GM23248 (cell line): ENCODE data around the gene HACL1. TPM values are rescaled to one million over a fixed set of nuclear protein-coding genes. Genes with fewer than 3 reads are reported as not detected.

Experiments
- DNase-seq: peaks from one replicate; pipeline ENCODE4 v3.0.0-alpha.2; 2015
- H2AFZ ChIP-seq: fragments of 200-600 bp; sonication (generic); 2 replicates; pipeline ENCODE4 v1.6.1; 2016; ENCODE audit warnings: antibody characterized with exemption
- H3F3A ChIP-seq: fragments of 200-600 bp; sonication (generic); 2 replicates; pipeline ENCODE4 v1.6.1; 2016; ENCODE audit warnings: mild to moderate bottlenecking, antibody characterized with exemption, mixed run types; ENCODE audit not compliant: insufficient read depth
- H3K27ac ChIP-seq: fragments of 200-600 bp; sonication (generic); 2 replicates; pipeline ENCODE4 v1.5.1; 2016; ENCODE audit warnings: mild to moderate bottlenecking
- H3K27me3 ChIP-seq: fragments of 200-600 bp; sonication (generic); replicated peaks from 2 replicates; pipeline ENCODE4 v1.6.1; 2016; ENCODE audit warnings: mild to moderate bottlenecking; ENCODE audit not compliant: insufficient read depth
- H3K36me3 ChIP-seq: fragments of 200-600 bp; sonication (generic); 2 replicates; pipeline ENCODE4 v1.6.1; 2016; ENCODE audit warnings: low read depth, mild to moderate bottlenecking
- H3K4me1 ChIP-seq: fragments of 200-600 bp; sonication (generic); 2 replicates; pipeline ENCODE4 v1.6.1; 2016; ENCODE audit warnings: mild to moderate bottlenecking; ENCODE audit not compliant: insufficient read depth
- H3K4me2 ChIP-seq: fragments of 200-600 bp; sonication (generic); one replicate; pipeline ENCODE4 v1.6.1; 2016; ENCODE audit warnings: mild to moderate bottlenecking; ENCODE audit not compliant: unreplicated experiment
- H3K4me3 ChIP-seq: fragments of 200-600 bp; sonication (generic); 2 replicates; pipeline ENCODE4 v1.5.1; 2016; ENCODE audit warnings: mild to moderate bottlenecking
- H3K79me2 ChIP-seq: fragments of 200-600 bp; sonication (generic); 2 replicates; pipeline ENCODE4 v1.6.1; 2016; ENCODE audit warnings: mild to moderate bottlenecking; ENCODE audit not compliant: insufficient read depth
- H3K9ac ChIP-seq: fragments of 200-600 bp; sonication (generic); 2 replicates; pipeline ENCODE4 v1.6.1; 2016; ENCODE audit warnings: mild to moderate bottlenecking
- H3K9me2 ChIP-seq: fragments of 200-600 bp; sonication (generic); 2 replicates; pipeline ENCODE4 v1.6.1; 2016; ENCODE audit warnings: mixed run types, mild to moderate bottlenecking, moderate library complexity; ENCODE audit not compliant: insufficient read depth
- H3K9me3 ChIP-seq: fragments of 200-600 bp; sonication (generic); one replicate; pipeline ENCODE4 v1.6.1; 2017; ENCODE audit warnings: low read depth
- H4K20me1 ChIP-seq: fragments of 200-600 bp; sonication (generic); 2 replicates; pipeline ENCODE4 v1.6.0; 2016; ENCODE audit not compliant: insufficient read depth
- EZH2 ChIP-seq: fragments of 200-600 bp; sonication (generic); IDR thresholded peaks from 2 replicates; pipeline ENCODE4 v1.6.1; 2018; ENCODE audit warnings: antibody characterized with exemption, mild to moderate bottlenecking; ENCODE audit not compliant: insufficient read depth, poor library complexity, severe bottlenecking
- EZH2phosphoT487 ChIP-seq: fragments of 200-600 bp; sonication (generic); IDR thresholded peaks from 2 replicates; pipeline ENCODE4 v1.6.1; 2018; ENCODE audit warnings: antibody characterized with exemption, moderate library complexity, mild to moderate bottlenecking, low read depth; ENCODE audit not compliant: insufficient read depth
- WGBS, 2 experiments: methylation state at CpG; one replicate each; pipeline ENCODE4 v1.1.6; 2015 to 2017; ENCODE audit warnings: low lambda C conversion rate in 2 of 2, low coverage in 1 of 2; ENCODE audit errors: missing lambda C conversion rate in 2 of 2; 5-methylcytosine and 5-hydroxymethylcytosine counted together
- in situ Hi-C: fragments of 300-500 bp; cut with MboI; formaldehyde crosslinking; loops from 2 replicates; pipeline ENCODE4 v1.15.0; 2020
- polyA plus RNA-seq: library from polyadenylated mRNA; unstranded; fragments of >200 nt; fragmentation: Nextera tagmentation; extraction: Ambion mirVana; gene quantifications from 2 replicates; pipeline ENCODE4 v1.2.1, GENCODE V29; 2016
- total RNA-seq: library from RNA; depleted of rRNA; stranded (reverse); fragments of >200 nt; shearing (Covaris generic); gene quantifications from 2 replicates; pipeline ENCODE4 v1.2.3, GENCODE V29; 2014

Gene HACL1
- total and polyA plus RNA-seq, 2 experiments from 2014 or later, result 14.3 to 16.3 TPM

DNA sequence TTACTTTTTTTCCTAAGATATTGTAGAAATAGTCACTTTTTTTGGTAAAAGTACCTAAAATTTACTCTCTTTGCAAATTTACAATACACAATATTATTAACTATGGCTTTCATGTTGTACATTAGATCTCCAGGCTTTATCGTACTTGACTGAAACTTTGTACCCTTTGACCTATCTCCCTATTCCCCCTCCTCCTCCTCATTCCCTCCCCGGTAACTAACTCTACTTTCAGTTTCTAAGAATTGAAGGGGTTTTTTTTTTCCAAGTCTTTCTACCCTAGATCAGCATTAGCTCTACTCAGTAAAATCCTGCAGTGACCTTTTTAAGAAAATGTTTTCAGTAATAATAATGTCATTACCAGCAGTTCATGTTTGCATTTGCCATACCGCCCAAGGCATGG, 10.1 kb downstream of the HACL1 start:
- Histone ChIP-seq H3K36me3 (peaks cover 37% of the 10 kb centered on the region), H3K9ac (no peak overlapping the region), H2AFZ (no peak overlapping the region), H3K4me1 (no peaks in the 10 kb centered on the region), H3K4me2 (no peak overlapping the region), H3K79me2 (no peaks in the 10 kb centered on the region), H3F3A (peaks cover 17% of the 10 kb centered on the region), H3K27me3 (no peaks in the 10 kb centered on the region), H3K27ac (no peak overlapping the region), H3K9me3 (no peaks in the 10 kb centered on the region), H3K9me2 (no peaks in the 10 kb centered on the region), H3K4me3 (no peak overlapping the region), H4K20me1 (no peaks in the 10 kb centered on the region)
- TF ChIP-seq EZH2phosphoT487, result no peak
- TF ChIP-seq EZH2, result no peak
- in situ Hi-C loops, result no loop called here
- DNase-seq, result no peak
- WGBS, 2 experiments, result 87 to 92% methylated on average over 3 of the region's 3 CpGs

- H3F3A ChIP-seq, result no peaks in the 10 kb centered on the region
- H3K4me1 ChIP-seq, result 0 out of 2 replicates have a peak, but pooled peaks cover 4% of the 10 kb centered on the region
- DNase-seq, result peak; percentile 34
- no peaks in the 10 kb centered on the region for H4K20me1 ChIP-seq
- H3K9ac ChIP-seq, result no peak overlapping the region
- no peaks in the 10 kb centered on the region for H3K27me3 ChIP-seq
- H3K27ac ChIP-seq, result no peak overlapping the region
- no peak overlapping the region for H3K4me2 ChIP-seq
- TF ChIP-seq EZH2 (no peak), EZH2phosphoT487 (no peak)
- H3K4me3 ChIP-seq, result no peak overlapping the region
- H3K9me3 ChIP-seq, result no peaks in the 10 kb centered on the region
- H2AFZ ChIP-seq, result no peak overlapping the region
- H3K36me3 ChIP-seq, result peaks cover 47% of the 10 kb centered on the region
- in situ Hi-C loops, result no loop called here
- no peaks in the 10 kb centered on the region for H3K79me2 ChIP-seq
- H3K9me2 ChIP-seq, result no peaks in the 10 kb centered on the region
- WGBS, 2 experiments, result 68 to 75% methylated on average over 6 of the region's 6 CpGs
These were observed 16.1 kb downstream of the HACL1 start for GRCh38 chr3:15585111-15585845.

GRCh38 chr3:15581471-15582394, 19.6 kb downstream of the HACL1 start:
- H3F3A ChIP-seq, result 0 out of 2 replicates have a peak, but pooled peaks cover 11% of the 10 kb centered on the region

DNA sequence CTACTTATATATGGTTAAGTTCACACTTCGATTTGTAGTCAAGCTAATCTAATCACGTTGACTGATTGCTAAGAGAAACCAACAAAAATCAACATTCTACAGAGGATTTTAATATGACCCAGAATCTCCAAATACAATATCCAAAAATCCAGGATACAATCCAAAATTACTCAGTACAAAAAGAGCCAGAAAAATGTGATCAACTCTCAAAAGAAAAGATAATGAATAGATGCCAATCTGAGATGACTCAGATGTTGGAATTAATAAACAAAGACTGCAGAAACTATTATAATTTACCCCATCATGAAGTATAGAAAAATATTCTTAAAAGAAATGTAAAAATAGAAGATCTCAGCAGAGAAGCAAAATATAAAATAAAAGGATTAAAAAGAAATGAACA, 22.3 kb downstream of the HACL1 start:
- no peaks in the 10 kb centered on the region for H3K9me3 ChIP-seq
- H3K27me3 ChIP-seq, result no peaks in the 10 kb centered on the region
- peak overlapping the region; percentile 43 for H3K4me2 ChIP-seq
- H3K79me2 ChIP-seq, result no peaks in the 10 kb centered on the region
- in situ Hi-C loops, result no loop called here
- no peak overlapping the region for H3K4me3 ChIP-seq
- no peaks in the 10 kb centered on the region for H3K9me2 ChIP-seq
- peaks cover 26% of the 10 kb centered on the region for H3K4me1 ChIP-seq
- 0 out of 2 replicates have a peak, but pooled peaks cover 11% of the 10 kb centered on the region for H3F3A ChIP-seq
- TF ChIP-seq EZH2 (no peak), EZH2phosphoT487 (no peak)
- whole genome bisulfite sequencing, 2 experiments, result 7 to 12% methylated on average over 2 of the region's 2 CpGs
- peak overlapping the region; percentile 3; the same call in 1 of the 2 replicates for H3K27ac ChIP-seq
- 0 out of 2 replicates have a peak, but pooled peaks cover 5% of the 10 kb centered on the region for H3K36me3 ChIP-seq
- peak overlapping the region; percentile 6; the same call in 1 of the 2 replicates for H3K9ac ChIP-seq
- H4K20me1 ChIP-seq, result no peaks in the 10 kb centered on the region
- H2AFZ ChIP-seq, result no peak overlapping the region; the same call in 1 of the 2 replicates
- DNase-seq, result peak; percentile 31

More at GRCh38 chr3:15581471-15582394, 19.6 kb downstream of the HACL1 start:
- TF ChIP-seq EZH2phosphoT487 (no peak), EZH2 (no peak)
- H3K27me3 ChIP-seq, result no peaks in the 10 kb centered on the region
- no peak overlapping the region for H3K9ac ChIP-seq
- H3K9me3 ChIP-seq, result no peaks in the 10 kb centered on the region
- H3K4me2 ChIP-seq, result no peak overlapping the region
- no peaks in the 10 kb centered on the region for H3K79me2 ChIP-seq
- in situ Hi-C loops, result no loop called here
- H3K27ac ChIP-seq, result no peak overlapping the region
- H2AFZ ChIP-seq, result no peak overlapping the region
- 96 to 99% methylated on average over 3 of the region's 3 CpGs for WGBS, 2 experiments
- peaks cover 26% of the 10 kb centered on the region for H3K4me1 ChIP-seq
- no peaks in the 10 kb centered on the region for H3K9me2 ChIP-seq
- H4K20me1 ChIP-seq, result no peaks in the 10 kb centered on the region
- DNase-seq, result no peak
- H3K36me3 ChIP-seq, result peaks cover 25% of the 10 kb centered on the region
- H3K4me3 ChIP-seq, result no peak overlapping the region
